HepG2 (cell line): ENCODE data around the gene PFN1. TPM values are rescaled to one million over a fixed set of nuclear protein-coding genes. Genes with fewer than 3 reads are reported as not detected.

Source experiments
- ARNTL ChIP-seq: sonication (generic); formaldehyde crosslinking; IDR thresholded peaks from 2 replicates; pipeline ENCODE4 v1.4.0; 2020; ENCODE audit warnings: mild to moderate bottlenecking, missing genetic modification reagents
- HMG20A ChIP-seq: IDR thresholded peaks from 2 replicates; pipeline ENCODE4 v1.6.1; 2016; ENCODE audit warnings: borderline replicate concordance
- IRX3 ChIP-seq: sonication (generic); formaldehyde crosslinking; IDR thresholded peaks from 2 replicates; pipeline ENCODE4 v1.8.1; 2023; ENCODE audit warnings: mild to moderate bottlenecking, low read depth, missing genetic modification reagents, borderline replicate concordance
- KLF11 ChIP-seq: IDR thresholded peaks from 2 replicates; pipeline ENCODE4 v1.6.1; 2016; ENCODE audit warnings: missing compliant biosample characterization
- NFATC3 ChIP-seq: sonication (generic); formaldehyde crosslinking; IDR thresholded peaks from 2 replicates; pipeline ENCODE4 v1.5.1; 2020; ENCODE audit warnings: mild to moderate bottlenecking, missing genetic modification reagents
- PHF5A ChIP-seq: IDR thresholded peaks from one replicate; pipeline ENCODE4 v1.6.1; 2018; ENCODE audit warnings: low read depth, missing genetic modification reagents; ENCODE audit not compliant: unreplicated experiment
- POLR2A ChIP-seq, 2 experiments: IDR thresholded peaks; 2 replicates each; pipeline ENCODE4 v1.6.1; 2011; ENCODE audit warnings: low read depth in 2 of 2, low read length in 2 of 2, mild to moderate bottlenecking in 1 of 2, moderate library complexity in 1 of 2; ENCODE audit not compliant: insufficient read depth in 1 of 2
- RAD51 ChIP-seq: fragments of 450-650 bp; IDR thresholded peaks from 2 replicates; pipeline ENCODE4 v1.6.1; 2016; ENCODE audit warnings: borderline replicate concordance
- RARG ChIP-seq: sonication (generic); formaldehyde crosslinking; IDR thresholded peaks from 2 replicates; pipeline ENCODE4 v1.4.0; 2020; ENCODE audit warnings: low read depth, mild to moderate bottlenecking, missing genetic modification reagents
- RBM22 ChIP-seq: fragments of 200-400 bp; formaldehyde crosslinking; optimal IDR thresholded peaks from 2 replicates; pipeline ENCODE3; 2017; ENCODE audit warnings: mild to moderate bottlenecking, low read length, moderate library complexity
- TMF1 ChIP-seq: sonication (generic); formaldehyde crosslinking; IDR thresholded peaks from 2 replicates; pipeline ENCODE4 v1.8.1; 2022; ENCODE audit warnings: low read depth, missing genetic modification reagents
- TOE1 ChIP-seq: sonication (generic); formaldehyde crosslinking; IDR thresholded peaks from 2 replicates; pipeline ENCODE4 v1.4.0; 2020; ENCODE audit warnings: mild to moderate bottlenecking, missing genetic modification reagents
- ZBTB42 ChIP-seq: sonication (generic); formaldehyde crosslinking; IDR thresholded peaks from 2 replicates; pipeline ENCODE4 v1.5.0; 2020; ENCODE audit warnings: mild to moderate bottlenecking, missing genetic modification reagents
- ZNF317 ChIP-seq: sonication (generic); formaldehyde crosslinking; IDR thresholded peaks from 2 replicates; pipeline ENCODE4 v1.5.0; 2020; ENCODE audit warnings: mild to moderate bottlenecking, missing genetic modification reagents
- ZNF563 ChIP-seq: sonication (generic); formaldehyde crosslinking; IDR thresholded peaks from 2 replicates; pipeline ENCODE4 v1.8.0; 2022; ENCODE audit warnings: mild to moderate bottlenecking, moderate library complexity, missing genetic modification reagents
- ZNF564 ChIP-seq: sonication (generic); formaldehyde crosslinking; IDR thresholded peaks from 2 replicates; pipeline ENCODE4 v1.8.1; 2023; ENCODE audit warnings: mild to moderate bottlenecking, missing genetic modification reagents
- ZNF720 ChIP-seq: sonication (generic); formaldehyde crosslinking; IDR thresholded peaks from 2 replicates; pipeline ENCODE4 v1.4.0; 2020; ENCODE audit warnings: missing genetic modification reagents
- ZNF737 ChIP-seq: sonication (generic); formaldehyde crosslinking; IDR thresholded peaks from 2 replicates; pipeline ENCODE4 v1.5.0; 2020; ENCODE audit warnings: missing genetic modification reagents, mild to moderate bottlenecking, borderline replicate concordance
- ZNF776 ChIP-seq: sonication (generic); formaldehyde crosslinking; IDR thresholded peaks from 2 replicates; pipeline ENCODE4 v1.4.0; 2020; ENCODE audit warnings: mild to moderate bottlenecking, missing genetic modification reagents
- ZSCAN20 ChIP-seq: sonication (generic); formaldehyde crosslinking; IDR thresholded peaks from 2 replicates; pipeline ENCODE4 v1.4.0; 2020; ENCODE audit warnings: missing genetic modification reagents, mild to moderate bottlenecking, borderline replicate concordance
- polyA plus RNA-seq, 8 experiments: library from polyadenylated mRNA; depleted of rRNA in 3 of 8; stranded (reverse) in 7 of 8; unstranded in 1 of 8; fragments of >200 nt; fragmentation: Illumina TruSeq in 4 of 8; extraction: Trizol in 4 of 8; gene quantifications; 2 replicates each; pipeline versions ENCODE4 v1.2.1 to v1.2.3, GENCODE V29; 2011 to 2016; ENCODE audit warnings: low read depth in 4 of 8, missing spikeins in 1 of 8, mixed read lengths in 1 of 8; ENCODE audit not compliant: insufficient read depth in 1 of 8
- total RNA-seq, 5 experiments: library from RNA; depleted of rRNA; stranded (reverse); fragments of >200 nt; fragmentation: Illumina TruSeq; extraction: Trizol; gene quantifications; 2 replicates each; pipeline ENCODE4 v1.2.3, GENCODE V29; 2016; ENCODE audit warnings: low read depth in 1 of 5
- TF ChIP-seq, protein P1 (sequence below): IDR thresholded peaks from 2 replicates; pipeline ENCODE4 v1.6.1; 2018; ENCODE audit warnings: missing genetic modification reagents, mild to moderate bottlenecking, missing compliant biosample characterization
- TF ChIP-seq, protein P2 (sequence below): sonication (generic); formaldehyde crosslinking; IDR thresholded peaks from 2 replicates; pipeline ENCODE4 v1.5.0; 2020; ENCODE audit warnings: missing genetic modification reagents
- TF ChIP-seq, protein P3 (sequence below): IDR thresholded peaks from 2 replicates; pipeline ENCODE4 v1.6.1; 2016; ENCODE audit warnings: missing compliant biosample characterization, missing genetic modification reagents, borderline replicate concordance
- TF ChIP-seq, protein P4 (sequence below): sonication (generic); formaldehyde crosslinking; IDR thresholded peaks from 2 replicates; pipeline ENCODE4 v1.8.0; 2022; ENCODE audit warnings: mild to moderate bottlenecking, missing genetic modification reagents; ENCODE audit not compliant: insufficient replicate concordance
- TF ChIP-seq, protein P5 (sequence below): sonication (generic); formaldehyde crosslinking; IDR thresholded peaks from 2 replicates; pipeline ENCODE4 v1.4.0; 2020; ENCODE audit warnings: mild to moderate bottlenecking, missing genetic modification reagents

The PFN1 gene
- total and polyA plus RNA-seq, 2 of the 13 experiments (the other 11 are each of a cell fraction or from before 2014, with no cell fraction given) = 494 to 613 TPM

GRCh38 chr17:4948166-4948930 lies at the start of gene PFN1 (continued):
- TF ChIP-seq PHF5A (CRISPR knock-in tag) (no peak), ARNTL (CRISPR knock-in tag) (no peak; the same call in 1 of the 2 replicates), ZNF563 (CRISPR knock-in tag) (0 out of 2 replicates have a peak, but pooled peaks have one; percentile 16), ZNF564 (0 out of 2 replicates have a peak, but pooled peaks have one; percentile 43), RARG (CRISPR knock-in tag) (no peak), ZBTB42 (CRISPR knock-in tag) (no peak), POLR2A (IDR thresholded peaks at IDR 0.05; ENCODE audit: insufficient read depth in 1 of 2, low read depth in 2 of 2, low read length in 2 of 2) (peak; percentile 72 to 87; a peak in 3 of 4 replicates), ZNF737 (no peak), ZNF317 (CRISPR knock-in tag) (peak; percentile 43; the same call in 1 of the 2 replicates), IRX3 (CRISPR knock-in tag) (no peak; the same call in 1 of the 2 replicates), KLF11 (CRISPR knock-in tag) (no peak), ZSCAN20 (0 out of 2 replicates have a peak, but pooled peaks have one; percentile 49), ZNF776 (CRISPR knock-in tag) (peak; percentile 38; the same call in 1 of the 2 replicates), ZNF720 (no peak), RBM22 (no peak), RAD51 (no peak), TMF1 (CRISPR knock-in tag) (peak; percentile 36; the same call in 1 of the 2 replicates), HMG20A (no peak), TOE1 (CRISPR knock-in tag) (no peak; the same call in 1 of the 2 replicates), NFATC3 (CRISPR knock-in tag) (no peak)
- TF ChIP-seq, protein P1, sequence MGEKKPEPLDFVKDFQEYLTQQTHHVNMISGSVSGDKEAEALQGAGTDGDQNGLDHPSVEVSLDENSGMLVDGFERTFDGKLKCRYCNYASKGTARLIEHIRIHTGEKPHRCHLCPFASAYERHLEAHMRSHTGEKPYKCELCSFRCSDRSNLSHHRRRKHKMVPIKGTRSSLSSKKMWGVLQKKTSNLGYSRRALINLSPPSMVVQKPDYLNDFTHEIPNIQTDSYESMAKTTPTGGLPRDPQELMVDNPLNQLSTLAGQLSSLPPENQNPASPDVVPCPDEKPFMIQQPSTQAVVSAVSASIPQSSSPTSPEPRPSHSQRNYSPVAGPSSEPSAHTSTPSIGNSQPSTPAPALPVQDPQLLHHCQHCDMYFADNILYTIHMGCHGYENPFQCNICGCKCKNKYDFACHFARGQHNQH (CRISPR knock-in tag) = no peak
- TF ChIP-seq, protein P2, sequence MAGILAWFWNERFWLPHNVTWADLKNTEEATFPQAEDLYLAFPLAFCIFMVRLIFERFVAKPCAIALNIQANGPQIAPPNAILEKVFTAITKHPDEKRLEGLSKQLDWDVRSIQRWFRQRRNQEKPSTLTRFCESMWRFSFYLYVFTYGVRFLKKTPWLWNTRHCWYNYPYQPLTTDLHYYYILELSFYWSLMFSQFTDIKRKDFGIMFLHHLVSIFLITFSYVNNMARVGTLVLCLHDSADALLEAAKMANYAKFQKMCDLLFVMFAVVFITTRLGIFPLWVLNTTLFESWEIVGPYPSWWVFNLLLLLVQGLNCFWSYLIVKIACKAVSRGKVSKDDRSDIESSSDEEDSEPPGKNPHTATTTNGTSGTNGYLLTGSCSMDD (CRISPR knock-in tag) = no peak
- TF ChIP-seq, protein P3, sequence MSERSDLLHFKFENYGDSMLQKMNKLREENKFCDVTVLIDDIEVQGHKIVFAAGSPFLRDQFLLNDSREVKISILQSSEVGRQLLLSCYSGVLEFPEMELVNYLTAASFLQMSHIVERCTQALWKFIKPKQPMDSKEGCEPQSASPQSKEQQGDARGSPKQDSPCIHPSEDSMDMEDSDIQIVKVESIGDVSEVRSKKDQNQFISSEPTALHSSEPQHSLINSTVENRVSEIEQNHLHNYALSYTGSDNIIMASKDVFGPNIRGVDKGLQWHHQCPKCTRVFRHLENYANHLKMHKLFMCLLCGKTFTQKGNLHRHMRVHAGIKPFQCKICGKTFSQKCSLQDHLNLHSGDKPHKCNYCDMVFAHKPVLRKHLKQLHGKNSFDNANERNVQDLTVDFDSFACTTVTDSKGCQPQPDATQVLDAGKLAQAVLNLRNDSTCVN (CRISPR knock-in tag) = peak; percentile 40; the same call in 1 of the 2 replicates
- TF ChIP-seq, protein P4, sequence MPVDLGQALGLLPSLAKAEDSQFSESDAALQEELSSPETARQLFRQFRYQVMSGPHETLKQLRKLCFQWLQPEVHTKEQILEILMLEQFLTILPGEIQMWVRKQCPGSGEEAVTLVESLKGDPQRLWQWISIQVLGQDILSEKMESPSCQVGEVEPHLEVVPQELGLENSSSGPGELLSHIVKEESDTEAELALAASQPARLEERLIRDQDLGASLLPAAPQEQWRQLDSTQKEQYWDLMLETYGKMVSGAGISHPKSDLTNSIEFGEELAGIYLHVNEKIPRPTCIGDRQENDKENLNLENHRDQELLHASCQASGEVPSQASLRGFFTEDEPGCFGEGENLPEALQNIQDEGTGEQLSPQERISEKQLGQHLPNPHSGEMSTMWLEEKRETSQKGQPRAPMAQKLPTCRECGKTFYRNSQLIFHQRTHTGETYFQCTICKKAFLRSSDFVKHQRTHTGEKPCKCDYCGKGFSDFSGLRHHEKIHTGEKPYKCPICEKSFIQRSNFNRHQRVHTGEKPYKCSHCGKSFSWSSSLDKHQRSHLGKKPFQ = no peak
- TF ChIP-seq, protein P5, sequence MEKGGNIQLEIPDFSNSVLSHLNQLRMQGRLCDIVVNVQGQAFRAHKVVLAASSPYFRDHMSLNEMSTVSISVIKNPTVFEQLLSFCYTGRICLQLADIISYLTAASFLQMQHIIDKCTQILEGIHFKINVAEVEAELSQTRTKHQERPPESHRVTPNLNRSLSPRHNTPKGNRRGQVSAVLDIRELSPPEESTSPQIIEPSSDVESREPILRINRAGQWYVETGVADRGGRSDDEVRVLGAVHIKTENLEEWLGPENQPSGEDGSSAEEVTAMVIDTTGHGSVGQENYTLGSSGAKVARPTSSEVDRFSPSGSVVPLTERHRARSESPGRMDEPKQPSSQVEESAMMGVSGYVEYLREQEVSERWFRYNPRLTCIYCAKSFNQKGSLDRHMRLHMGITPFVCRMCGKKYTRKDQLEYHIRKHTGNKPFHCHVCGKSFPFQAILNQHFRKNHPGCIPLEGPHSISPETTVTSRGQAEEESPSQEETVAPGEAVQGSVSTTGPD (CRISPR knock-in tag) = no peak
